H1 (cell line): ENCODE results near the gene ARL6IP4. TPM values are rescaled to one million over a fixed set of nuclear protein-coding genes. Genes with fewer than 3 reads are reported as not detected.

Experiments used
- CTCF ChIA-PET: fragments of 300-600 bp; sonication (Branson Sonifier 250); formaldehyde crosslinking; loops from one replicate; lab custom pipeline; 2021; ENCODE audit not compliant: partially characterized antibody; lab: Charles Lee
- POLR2A ChIA-PET: fragments of 300-600 bp; sonication (Branson Sonifier 250); formaldehyde crosslinking; loops from one replicate; lab custom pipeline; 2021; ENCODE audit warnings: inconsistent platforms; ENCODE audit not compliant: partially characterized antibody; lab: Charles Lee
- DNase-seq, 2 experiments: peaks; one replicate each; pipeline versions ENCODE4 v3.0.0 to v3.0.0-alpha.2; 2010 to 2022; ENCODE audit warnings: low spot score in 2 of 2, low read depth in 1 of 2, mixed read lengths in 1 of 2
- FAIRE-seq: peaks from 2 replicates; lab custom pipeline; 2011; peaks lifted over from hg19 to GRCh38; lab: Jason Lieb, UNC
- H2AFZ ChIP-seq: 2 replicates; pipeline ENCODE4 v1.8.1; 2012; ENCODE audit warnings: low read length, inconsistent platforms
- H2AK5ac ChIP-seq: 2 replicates; pipeline ENCODE4 v1.6.1; 2013; ENCODE audit warnings: low read depth, low read length
- H2BK120ac ChIP-seq: replicated peaks from 2 replicates; pipeline ENCODE3; 2013; ENCODE audit warnings: low read depth, low read length, inconsistent platforms
- H2BK12ac ChIP-seq: 2 replicates; pipeline ENCODE4 v1.6.1; 2013; ENCODE audit warnings: low read depth, low read length
- H2BK15ac ChIP-seq: 2 replicates; pipeline ENCODE4 v1.6.1; 2013; ENCODE audit warnings: low read length
- H2BK20ac ChIP-seq: 2 replicates; pipeline ENCODE4 v1.6.1; 2013; ENCODE audit warnings: low read length
- H2BK5ac ChIP-seq: 2 replicates; pipeline ENCODE4 v1.6.1; 2013; ENCODE audit warnings: low read depth, low read length
- H3K14ac ChIP-seq: 2 replicates; pipeline ENCODE4 v1.6.1; 2013; ENCODE audit warnings: inconsistent platforms; ENCODE audit not compliant: insufficient read length
- H3K18ac ChIP-seq: 2 replicates; pipeline ENCODE4 v1.6.1; 2013; ENCODE audit warnings: low read length; ENCODE audit errors: extremely low read depth
- H3K23ac ChIP-seq: 2 replicates; pipeline ENCODE4 v1.6.1; 2013; ENCODE audit warnings: inconsistent platforms; ENCODE audit not compliant: insufficient read length
- H3K23me2 ChIP-seq: 2 replicates; pipeline ENCODE4 v1.6.1; 2013; ENCODE audit warnings: low read depth, low read length
- H3K27ac ChIP-seq: 2 replicates; pipeline ENCODE4 v1.6.1; 2011; ENCODE audit warnings: low read depth, low read length, inconsistent platforms
- H3K27me3 ChIP-seq, 4 experiments: replicated peaks in 1 of 4; 1 replicate in 1 of 4; 2 replicates in 3 of 4; pipeline versions ENCODE4 v1.6.1 to v1.8.1; 2011 to 2013; ENCODE audit warnings: low read length in 3 of 4, mild to moderate bottlenecking in 3 of 4, inconsistent platforms in 2 of 4, mixed read lengths in 2 of 4, moderate library complexity in 1 of 4; ENCODE audit not compliant: control insufficient read depth in 3 of 4, insufficient read depth in 3 of 4; ENCODE audit errors: extremely low read depth in 1 of 4
- H3K36me3 ChIP-seq, 4 experiments: 2 replicates each; pipeline versions ENCODE4 v1.6.1 to v1.8.1; 2011 to 2013; ENCODE audit warnings: mild to moderate bottlenecking in 4 of 4, low read length in 3 of 4, moderate library complexity in 2 of 4, control low read depth in 1 of 4, inconsistent platforms in 1 of 4; ENCODE audit not compliant: insufficient read depth in 4 of 4, control insufficient read depth in 2 of 4
- H3K4ac ChIP-seq: replicated peaks from 2 replicates; pipeline ENCODE3; 2013; ENCODE audit warnings: low read length, low read depth, mixed read lengths, inconsistent platforms; ENCODE audit not compliant: insufficient read length
- H3K4me1 ChIP-seq, 4 experiments: replicated peaks in 1 of 4; 1 replicate in 1 of 4; 2 replicates in 3 of 4; pipeline versions ENCODE4 v1.6.1 to v1.8.1; 2011 to 2013; ENCODE audit warnings: low read length in 3 of 4, inconsistent platforms in 2 of 4, mixed read lengths in 1 of 4; ENCODE audit not compliant: insufficient read depth in 4 of 4, control insufficient read depth in 3 of 4
- H3K4me2 ChIP-seq, 2 experiments: 2 replicates each; pipeline versions ENCODE4 v1.6.1 to v1.8.1; 2011 to 2013; ENCODE audit warnings: low read depth in 2 of 2, low read length in 2 of 2, control low read depth in 1 of 2, inconsistent platforms in 1 of 2, mild to moderate bottlenecking in 1 of 2; ENCODE audit not compliant: insufficient read depth in 1 of 2
- H3K4me3 ChIP-seq, 4 experiments: fragments of 200-600, 300-600 bp in 1 of 4; sonication (generic), shearing (Covaris generic), sonication (Bioruptor Twin) in 1 of 4; 2 replicates each; pipeline versions ENCODE4 v1.5.1 to v1.8.1; 2011 to 2016; ENCODE audit warnings: low read length in 4 of 4, low read depth in 3 of 4, control low read depth in 2 of 4, inconsistent platforms in 2 of 4, mild to moderate bottlenecking in 2 of 4, mixed read lengths in 1 of 4, moderate library complexity in 1 of 4; ENCODE audit not compliant: insufficient read depth in 2 of 4; ENCODE audit errors: extremely low read depth in 1 of 4
- H3K56ac ChIP-seq: replicated peaks from 2 replicates; pipeline ENCODE3; 2013; ENCODE audit warnings: low read depth, mild to moderate bottlenecking, mixed read lengths, low read length, inconsistent platforms; ENCODE audit not compliant: insufficient read length
- H3K79me1 ChIP-seq: 2 replicates; pipeline ENCODE4 v1.6.1; 2013; ENCODE audit warnings: low read depth, low read length, control low read depth
- H3K79me2 ChIP-seq, 2 experiments: 2 replicates each; pipeline versions ENCODE4 v1.6.1 to v1.8.1; 2012 to 2013; ENCODE audit warnings: low read length in 2 of 2, mild to moderate bottlenecking in 2 of 2, inconsistent platforms in 1 of 2; ENCODE audit not compliant: insufficient read depth in 2 of 2, control insufficient read depth in 1 of 2
- H3K9ac ChIP-seq, 4 experiments: replicated peaks in 1 of 4; 1 replicate in 1 of 4; 2 replicates in 3 of 4; pipeline versions ENCODE4 v1.6.1 to v1.8.1; 2011 to 2013; ENCODE audit warnings: low read depth in 3 of 4, low read length in 3 of 4, control low read depth in 2 of 4, mild to moderate bottlenecking in 2 of 4, moderate library complexity in 2 of 4, inconsistent platforms in 1 of 4; ENCODE audit errors: extremely low read depth in 1 of 4
- H3K9me3 ChIP-seq, 2 experiments: 2 replicates each; pipeline versions ENCODE4 v1.6.1 to v1.8.1; 2012 to 2013; ENCODE audit warnings: mild to moderate bottlenecking in 2 of 2, moderate library complexity in 2 of 2, control low read depth in 1 of 2, inconsistent platforms in 1 of 2, low read depth in 1 of 2, low read length in 1 of 2, mixed read lengths in 1 of 2; ENCODE audit not compliant: insufficient read depth in 2 of 2
- H4K20me1 ChIP-seq, 2 experiments: replicated peaks in 1 of 2; 2 replicates each; pipeline versions ENCODE3 to v1.8.1; 2011 to 2013; ENCODE audit warnings: inconsistent platforms in 2 of 2, low read length in 2 of 2, mild to moderate bottlenecking in 1 of 2; ENCODE audit not compliant: insufficient read depth in 2 of 2, control insufficient read depth in 1 of 2
- H4K5ac ChIP-seq: 2 replicates; pipeline ENCODE4 v1.6.1; 2013; ENCODE audit warnings: low read length, low read depth, mixed read lengths, inconsistent platforms; ENCODE audit not compliant: insufficient read length
- H4K8ac ChIP-seq: 2 replicates; pipeline ENCODE4 v1.8.0; 2013; ENCODE audit warnings: mild to moderate bottlenecking, moderate library complexity, low read length, inconsistent platforms; ENCODE audit not compliant: insufficient read depth; ENCODE audit errors: extremely low read depth
- H4K91ac ChIP-seq: replicated peaks from 2 replicates; pipeline ENCODE3; 2013; ENCODE audit warnings: low read length, mixed read lengths, inconsistent platforms; ENCODE audit not compliant: insufficient read length
- BACH1 ChIP-seq: IDR thresholded peaks from 2 replicates; pipeline ENCODE4 v1.6.1; 2012; ENCODE audit warnings: low read length, improper control_type of control experiment
- CBX5 ChIP-seq: fragments of 300-800, 300-1000 bp; sonication (generic); IDR thresholded peaks from 2 replicates; pipeline ENCODE4 v1.7.1; 2016; ENCODE audit warnings: antibody characterized with exemption, low read length, low read depth
- GTF2F1 ChIP-seq: IDR thresholded peaks from 2 replicates; pipeline ENCODE4 v1.6.1; 2012; ENCODE audit warnings: low read depth, low read length, improper control_type of control experiment, borderline replicate concordance
- JUN ChIP-seq: IDR thresholded peaks from 2 replicates; pipeline ENCODE4 v1.6.1; 2011; ENCODE audit warnings: low read depth, mild to moderate bottlenecking, improper control_type of control experiment, low read length
- NANOG ChIP-seq: IDR thresholded peaks from 2 replicates; pipeline ENCODE4 v1.6.1; 2011; ENCODE audit warnings: low read length, low read depth, mild to moderate bottlenecking, inconsistent platforms; ENCODE audit not compliant: insufficient read depth, poor library complexity, severe bottlenecking
- NRF1 ChIP-seq: IDR thresholded peaks from 2 replicates; pipeline ENCODE4 v1.6.1; 2011; ENCODE audit warnings: mild to moderate bottlenecking, low read depth, low read length, improper control_type of control experiment
- POLR2A ChIP-seq, 2 experiments: IDR thresholded peaks; 1 replicate in 1 of 2; 2 replicates in 1 of 2; pipeline ENCODE4 v1.6.1; 2011; ENCODE audit warnings: low read depth in 2 of 2, low read length in 2 of 2, mild to moderate bottlenecking in 2 of 2; ENCODE audit errors: control extremely low read depth in 1 of 2
- SIX5 ChIP-seq: IDR thresholded peaks from 2 replicates; pipeline ENCODE4 v1.6.1; 2011; ENCODE audit warnings: mild to moderate bottlenecking, low read depth, low read length
- SP1 ChIP-seq: IDR thresholded peaks from 2 replicates; pipeline ENCODE4 v1.6.1; 2011; ENCODE audit warnings: low read depth, low read length
- WGBS, 2 experiments: shearing (Covaris generic) in 1 of 2; methylation state at CpG; one replicate each; pipeline versions ENCODE4 v1.1.6 to v1.1.7; 2013 to 2015; ENCODE audit warnings: low lambda C conversion rate in 2 of 2, mixed read lengths in 2 of 2, inconsistent platforms in 1 of 2, low coverage in 1 of 2, missing lambda C conversion rate in 1 of 2; ENCODE audit not compliant: insufficient replicate concordance in 2 of 2, insufficient coverage in 1 of 2, insufficient read length in 1 of 2; ENCODE audit errors: extremely low coverage in 1 of 2, missing lambda C conversion rate in 1 of 2; 5-methylcytosine and 5-hydroxymethylcytosine counted together
- polyA plus RNA-seq, 7 experiments: library from polyadenylated mRNA; depleted of rRNA in 3 of 7; stranded (reverse) in 5 of 7; unstranded in 2 of 7; fragments of >200 nt in 5 of 7; fragments of 200-250 nt in 2 of 7; gene quantifications; 1 replicate in 5 of 7; 2 replicates in 1 of 7; 4 replicates in 1 of 7; pipeline versions ENCODE4 v1.2.1 to v1.2.3, GENCODE V29; 2011 to 2013; ENCODE audit warnings: missing spikeins in 2 of 7, mixed read lengths in 2 of 7
- total RNA-seq: library from RNA; stranded (reverse); fragmentation: NEBNext Ultra II Directional; extraction: Animal tissue kit (Norgen Biotek cat#: 25700); gene quantifications from 2 replicates; pipeline ENCODE4 v1.2.1, GENCODE V29; 2021
- TF ChIP-seq, protein P1 (sequence below), 3 experiments: IDR thresholded peaks; 1 replicate in 2 of 3; 2 replicates in 1 of 3; pipeline versions ENCODE4 v1.5.1 to v1.6.1; 2011; ENCODE audit warnings: low read length in 3 of 3, mild to moderate bottlenecking in 3 of 3, inconsistent platforms in 2 of 3, low read depth in 1 of 3, moderate library complexity in 1 of 3; ENCODE audit not compliant: insufficient read depth in 1 of 3; ENCODE audit errors: control extremely low read depth in 1 of 3

The ARL6IP4 gene
- total and polyA plus RNA-seq, 2 of the 8 experiments (the other 6 are each of a cell fraction or from before 2014, with no cell fraction given) = 76.4 to 109 TPM

GRCh38 chr12:122974274-122974891, 6.1 kb upstream of the ARL6IP4 start:
- Histone ChIP-seq H3K23ac (no peak overlapping the region), H3K14ac (no peak overlapping the region), H3K79me2 (peaks cover 0 to 10% of the 10 kb centered on the region in 2 experiments; a peak in 1 of 4 replicates), H2BK15ac (peak overlapping the region; percentile 98; the same call in 1 of the 2 replicates), H3K27ac (peak overlapping the region; percentile 72), H3K4me2 (peak overlapping the region; percentile 83 to 96), H3K4me1 (peaks cover 0 to 8% (median 6%) of the 10 kb centered on the region in 4 experiments; a peak in 6 of 7 replicates), H3K56ac (peak overlapping the region; percentile 94), H3K9me3 (no peaks in the 10 kb centered on the region), H3K23me2 (peaks cover 10% of the 10 kb centered on the region), H2BK120ac (no peak overlapping the region), H3K27me3 (no peaks in the 10 kb centered on the region), H3K4ac (peak overlapping the region; percentile 27), H4K91ac (peak overlapping the region; percentile 88), H3K18ac (peak overlapping the region; percentile 66; the same call in 1 of the 2 replicates), H2AK5ac (no peak overlapping the region), H3K79me1 (peaks cover 5% of the 10 kb centered on the region; the same call in 1 of the 2 replicates), H4K5ac (peak overlapping the region; percentile 94), H2BK12ac (0 out of 2 replicates have a peak overlapping the region, but pooled peaks have one; percentile 31), H3K36me3 (no peaks in the 10 kb centered on the region), H4K20me1 (peaks cover 0 to 4% of the 10 kb centered on the region in 2 experiments), H3K9ac (peak overlapping the region; percentile 46 to 81 (median 79)), H2BK20ac (no peak overlapping the region), H2BK5ac (peak overlapping the region; percentile 98), H2AFZ (peak overlapping the region; percentile 92; the same call in 1 of the 2 replicates), H3K4me3 (peak overlapping the region; percentile 85 to 96 (median 89)), H4K8ac (peak overlapping the region; percentile 98)
- ChIA-PET CTCF (interaction anchor here (0.8 to 2.1 kb wide), 6 partner anchors 24 to 114 kb away, joined by 3 to 4 read pairs (median 3); no protein-coding TSS in a partner anchor), POLR2A (interaction anchor here (0.6 to 3.3 kb wide), 13 partner anchors 8 to 410 kb away, joined by 3 to 21 read pairs (median 4); partner anchors contain the start of genes ABCB9, HIP1R, KMT5A and MPHOSPH9)
- peak; percentile 93 to 97 for DNase-seq
- peak; percentile 45 for FAIRE-seq
- WGBS, 2 experiments = 6% methylated on average over 31 of the region's 32 CpGs; no CpG with 5 or more reads in 1 of the 2 experiments
- TF ChIP-seq JUN (no peak; the same call in 1 of the 2 replicates), BACH1 (no peak), NRF1 (peak; percentile 8; the same call in 1 of the 2 replicates), NANOG (no peak), POLR2A (IDR thresholded peaks at IDR 0.05; ENCODE audit: control extremely low read depth in 1 of 2, low read depth in 2 of 2, low read length in 2 of 2) (peak in 1 of 2 experiments; percentile 42; a peak in 1 of 3 replicates), GTF2F1 (no peak), SIX5 (no peak), CBX5 (no peak), SP1 (peak; percentile 87)
- TF ChIP-seq, protein P1, sequence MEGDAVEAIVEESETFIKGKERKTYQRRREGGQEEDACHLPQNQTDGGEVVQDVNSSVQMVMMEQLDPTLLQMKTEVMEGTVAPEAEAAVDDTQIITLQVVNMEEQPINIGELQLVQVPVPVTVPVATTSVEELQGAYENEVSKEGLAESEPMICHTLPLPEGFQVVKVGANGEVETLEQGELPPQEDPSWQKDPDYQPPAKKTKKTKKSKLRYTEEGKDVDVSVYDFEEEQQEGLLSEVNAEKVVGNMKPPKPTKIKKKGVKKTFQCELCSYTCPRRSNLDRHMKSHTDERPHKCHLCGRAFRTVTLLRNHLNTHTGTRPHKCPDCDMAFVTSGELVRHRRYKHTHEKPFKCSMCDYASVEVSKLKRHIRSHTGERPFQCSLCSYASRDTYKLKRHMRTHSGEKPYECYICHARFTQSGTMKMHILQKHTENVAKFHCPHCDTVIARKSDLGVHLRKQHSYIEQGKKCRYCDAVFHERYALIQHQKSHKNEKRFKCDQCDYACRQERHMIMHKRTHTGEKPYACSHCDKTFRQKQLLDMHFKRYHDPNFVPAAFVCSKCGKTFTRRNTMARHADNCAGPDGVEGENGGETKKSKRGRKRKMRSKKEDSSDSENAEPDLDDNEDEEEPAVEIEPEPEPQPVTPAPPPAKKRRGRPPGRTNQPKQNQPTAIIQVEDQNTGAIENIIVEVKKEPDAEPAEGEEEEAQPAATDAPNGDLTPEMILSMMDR (IDR thresholded peaks at IDR 0.05; ENCODE audit: control extremely low read depth in 1 of 3, insufficient read depth in 1 of 3, low read depth in 1 of 3, low read length in 3 of 3) = no peak
